C4-2B (cell line): ENCODE data around the gene MTUS2.

Experiments used
- CTCF ChIP-seq: fragments of 450-650 bp; conservative IDR thresholded peaks from 2 replicates; pipeline ENCODE4 v1.5.1; 2017; ENCODE audit warnings: mild to moderate bottlenecking
- ZFX ChIP-seq: fragments of 450-650 bp; IDR thresholded peaks from 2 replicates; pipeline ENCODE4 v1.6.1; 2017

GRCh38 chr13:29106651-29107050, 286.5 kb downstream of the MTUS2 start:
- TF ChIP-seq CTCF, result no peak
- TF ChIP-seq ZFX, result no peak
